HepG2 (cell line): ENCODE measurements around the gene BABAM1. TPM values are rescaled to one million over a fixed set of nuclear protein-coding genes. Genes with fewer than 3 reads are reported as not detected.
A peak's percentile ranks its signal among the peaks of the same experiment; 100 is the strongest.

ENCODE experiments used
- AKAP8 ChIP-seq: sonication (generic); formaldehyde crosslinking; IDR thresholded peaks from 2 replicates; pipeline ENCODE4 v1.5.1; 2020; ENCODE audit warnings: mild to moderate bottlenecking, missing genetic modification reagents
- ARID2 ChIP-seq: sonication (generic); formaldehyde crosslinking; IDR thresholded peaks from 2 replicates; pipeline ENCODE4 v1.8.1; 2022; ENCODE audit warnings: mild to moderate bottlenecking, missing genetic modification reagents, borderline replicate concordance
- CENPT ChIP-seq: sonication (generic); formaldehyde crosslinking; IDR thresholded peaks from 2 replicates; pipeline ENCODE4 v1.8.0; 2022; ENCODE audit warnings: low read depth, mild to moderate bottlenecking, moderate library complexity, missing genetic modification reagents
- CREM ChIP-seq, 2 experiments: sonication (generic) in 1 of 2; formaldehyde crosslinking in 1 of 2; IDR thresholded peaks; 2 replicates each; pipeline versions ENCODE4 v1.4.0 to v1.6.1; 2016 to 2020; ENCODE audit warnings: antibody characterized with exemption in 1 of 2, mild to moderate bottlenecking in 1 of 2, missing genetic modification reagents in 1 of 2
- ELF1 ChIP-seq: sonication (generic); formaldehyde crosslinking; IDR thresholded peaks from 2 replicates; pipeline ENCODE4 v1.4.0; 2020; ENCODE audit warnings: missing genetic modification reagents
- HNRNPK ChIP-seq: fragments of 200-400 bp; formaldehyde crosslinking; IDR thresholded peaks from 2 replicates; pipeline ENCODE4 v1.6.1; 2018; ENCODE audit warnings: low read length, low read depth, moderate library complexity, mild to moderate bottlenecking; ENCODE audit not compliant: poor library complexity, severe bottlenecking
- KDM3A ChIP-seq: IDR thresholded peaks from 2 replicates; pipeline ENCODE4 v1.6.1; 2018; ENCODE audit warnings: low read depth, missing compliant biosample characterization
- MBD4 ChIP-seq: IDR thresholded peaks from 2 replicates; pipeline ENCODE4 v1.6.1; 2012; ENCODE audit warnings: low read length, inconsistent platforms, borderline replicate concordance
- PCBP1 ChIP-seq: fragments of 200-400 bp; formaldehyde crosslinking; IDR thresholded peaks from 2 replicates; pipeline ENCODE4 v1.6.1; 2017; ENCODE audit warnings: mild to moderate bottlenecking, low read depth, low read length, borderline replicate concordance
- PHF8 ChIP-seq: sonication (generic); formaldehyde crosslinking; IDR thresholded peaks from 2 replicates; pipeline ENCODE4 v1.5.0; 2020; ENCODE audit warnings: missing genetic modification reagents
- SATB2 ChIP-seq: sonication (generic); formaldehyde crosslinking; IDR thresholded peaks from 2 replicates; pipeline ENCODE4 v1.5.0; 2020; ENCODE audit warnings: missing genetic modification reagents
- TBX3 ChIP-seq: fragments of 450-650 bp; IDR thresholded peaks from 2 replicates; pipeline ENCODE4 v1.6.1; 2017; ENCODE audit warnings: antibody characterized with exemption, mild to moderate bottlenecking, inconsistent platforms, borderline replicate concordance
- TEAD2 ChIP-seq: sonication (generic); formaldehyde crosslinking; IDR thresholded peaks from 2 replicates; pipeline ENCODE4 v1.9.0; 2021; ENCODE audit warnings: missing genetic modification reagents
- ZNF550 ChIP-seq: sonication (generic); formaldehyde crosslinking; IDR thresholded peaks from 2 replicates; pipeline ENCODE4 v1.4.0; 2020; ENCODE audit warnings: mild to moderate bottlenecking, missing genetic modification reagents, borderline replicate concordance
- ZNF644 ChIP-seq: IDR thresholded peaks from 2 replicates; pipeline ENCODE4 v1.6.1; 2016; ENCODE audit warnings: low read depth
- ZNF75D ChIP-seq: sonication (generic); formaldehyde crosslinking; IDR thresholded peaks from 2 replicates; pipeline ENCODE4 v1.8.1; 2023; ENCODE audit warnings: missing genetic modification reagents, mild to moderate bottlenecking, borderline replicate concordance
- ZNF839 ChIP-seq: sonication (generic); formaldehyde crosslinking; IDR thresholded peaks from 2 replicates; pipeline ENCODE4 v1.4.0; 2020; ENCODE audit warnings: missing genetic modification reagents, mild to moderate bottlenecking, borderline replicate concordance
- polyA plus RNA-seq, 8 experiments: library from polyadenylated mRNA; depleted of rRNA in 3 of 8; stranded (reverse) in 7 of 8; unstranded in 1 of 8; fragments of >200 nt; fragmentation: Illumina TruSeq in 4 of 8; extraction: Trizol in 4 of 8; gene quantifications; 2 replicates each; pipeline versions ENCODE4 v1.2.1 to v1.2.3, GENCODE V29; 2011 to 2016; ENCODE audit warnings: low read depth in 4 of 8, missing spikeins in 1 of 8, mixed read lengths in 1 of 8; ENCODE audit not compliant: insufficient read depth in 1 of 8
- total RNA-seq, 5 experiments: library from RNA; depleted of rRNA; stranded (reverse); fragments of >200 nt; fragmentation: Illumina TruSeq; extraction: Trizol; gene quantifications; 2 replicates each; pipeline ENCODE4 v1.2.3, GENCODE V29; 2016; ENCODE audit warnings: low read depth in 1 of 5
- TF ChIP-seq, protein P1 (sequence below): IDR thresholded peaks from 2 replicates; pipeline ENCODE4 v1.6.1; 2012; ENCODE audit warnings: low read depth, low read length, improper control_type of control experiment
- TF ChIP-seq, protein P2 (sequence below): IDR thresholded peaks from 2 replicates; pipeline ENCODE4 v1.6.1; 2016; ENCODE audit warnings: low read depth, control low read depth
- TF ChIP-seq, protein P3 (sequence below): sonication (generic); formaldehyde crosslinking; IDR thresholded peaks from 2 replicates; pipeline ENCODE4 v1.4.0; 2020; ENCODE audit warnings: missing genetic modification reagents
- TF ChIP-seq, protein P4 (sequence below): sonication (generic); formaldehyde crosslinking; IDR thresholded peaks from 2 replicates; pipeline ENCODE4 v1.5.0; 2020; ENCODE audit warnings: missing genetic modification reagents, mild to moderate bottlenecking, borderline replicate concordance

Gene BABAM1
- total and polyA plus RNA-seq, 2 of the 13 experiments (the other 11 are each of a cell fraction or from before 2014, with no cell fraction given): 70.0 to 82.0 TPM

DNA sequence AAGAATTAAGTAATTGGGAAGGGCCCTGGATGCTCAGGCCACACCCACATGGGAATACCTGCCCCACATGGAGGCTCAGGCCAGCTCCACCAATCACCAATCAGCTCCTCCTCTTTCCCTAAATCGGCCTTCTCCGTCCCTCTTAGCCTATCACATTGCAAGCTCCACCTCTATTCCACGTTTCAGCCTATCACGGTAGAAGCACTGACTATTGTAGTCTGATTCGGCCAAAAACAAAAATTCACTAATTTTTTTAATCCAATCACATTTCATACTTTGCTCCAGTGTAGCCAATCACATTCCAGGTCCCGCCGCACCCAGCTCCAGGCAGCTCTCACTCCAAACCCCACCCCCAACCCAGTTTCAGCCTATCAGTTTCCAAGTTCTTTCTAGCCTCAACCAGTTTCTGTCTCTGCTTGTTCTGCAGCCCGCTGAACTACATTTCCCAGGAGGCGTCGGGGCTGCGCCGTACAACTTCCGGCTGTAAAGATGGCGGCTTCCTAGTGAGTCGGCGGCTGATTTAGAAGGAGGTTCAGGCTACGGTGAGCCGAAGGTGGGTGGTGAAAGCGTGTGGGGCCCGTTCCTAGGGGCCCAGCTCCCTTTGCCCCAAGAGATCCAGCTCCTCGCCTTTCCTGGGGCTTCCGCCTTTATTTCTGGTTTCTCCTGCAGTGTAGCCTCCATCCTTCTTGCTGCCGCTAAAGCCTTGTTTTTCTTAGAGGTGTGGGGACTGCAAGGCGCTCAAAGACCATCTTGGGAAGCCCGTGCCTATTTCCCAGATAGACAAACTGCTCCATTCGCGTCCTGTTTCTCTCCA lies at the start of gene BABAM1 (continued):
- TF ChIP-seq, protein P1, sequence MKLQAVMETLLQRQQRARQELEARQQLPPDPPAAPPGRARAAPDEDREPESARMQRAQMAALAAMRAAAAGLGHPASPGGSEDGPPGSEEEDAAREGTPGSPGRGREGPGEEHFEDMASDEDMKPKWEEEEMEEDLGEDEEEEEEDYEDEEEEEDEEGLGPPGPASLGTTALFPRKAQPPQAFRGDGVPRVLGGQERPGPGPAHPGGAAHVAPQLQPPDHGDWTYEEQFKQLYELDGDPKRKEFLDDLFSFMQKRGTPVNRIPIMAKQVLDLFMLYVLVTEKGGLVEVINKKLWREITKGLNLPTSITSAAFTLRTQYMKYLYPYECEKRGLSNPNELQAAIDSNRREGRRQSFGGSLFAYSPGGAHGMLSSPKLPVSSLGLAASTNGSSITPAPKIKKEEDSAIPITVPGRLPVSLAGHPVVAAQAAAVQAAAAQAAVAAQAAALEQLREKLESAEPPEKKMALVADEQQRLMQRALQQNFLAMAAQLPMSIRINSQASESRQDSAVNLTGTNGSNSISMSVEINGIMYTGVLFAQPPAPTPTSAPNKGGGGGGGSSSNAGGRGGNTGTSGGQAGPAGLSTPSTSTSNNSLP: peak; percentile 75
- TF ChIP-seq ZNF550 (no peak), ZNF839 (CRISPR knock-in tag) (no peak), TEAD2 (CRISPR knock-in tag) (no peak), ELF1 (peak; percentile 92), KDM3A (CRISPR knock-in tag) (no peak), HNRNPK (no peak), PCBP1 (no peak), TBX3 (no peak), PHF8 (CRISPR knock-in tag) (peak; percentile 69), CENPT (no peak), SATB2 (CRISPR knock-in tag) (no peak), CREM (IDR thresholded peaks at IDR 0.05) (peak; percentile 96), CREM (CRISPR knock-in tag; IDR thresholded peaks at IDR 0.05) (no peak), ZNF644 (CRISPR knock-in tag) (no peak), ZNF75D (CRISPR knock-in tag) (no peak), ARID2 (CRISPR knock-in tag) (no peak), AKAP8 (no peak), MBD4 (no peak)
- TF ChIP-seq, protein P2, sequence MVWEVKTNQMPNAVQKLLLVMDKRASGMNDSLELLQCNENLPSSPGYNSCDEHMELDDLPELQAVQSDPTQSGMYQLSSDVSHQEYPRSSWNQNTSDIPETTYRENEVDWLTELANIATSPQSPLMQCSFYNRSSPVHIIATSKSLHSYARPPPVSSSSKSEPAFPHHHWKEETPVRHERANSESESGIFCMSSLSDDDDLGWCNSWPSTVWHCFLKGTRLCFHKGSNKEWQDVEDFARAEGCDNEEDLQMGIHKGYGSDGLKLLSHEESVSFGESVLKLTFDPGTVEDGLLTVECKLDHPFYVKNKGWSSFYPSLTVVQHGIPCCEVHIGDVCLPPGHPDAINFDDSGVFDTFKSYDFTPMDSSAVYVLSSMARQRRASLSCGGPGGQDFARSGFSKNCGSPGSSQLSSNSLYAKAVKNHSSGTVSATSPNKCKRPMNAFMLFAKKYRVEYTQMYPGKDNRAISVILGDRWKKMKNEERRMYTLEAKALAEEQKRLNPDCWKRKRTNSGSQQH: peak; percentile 68
- TF ChIP-seq, protein P3, sequence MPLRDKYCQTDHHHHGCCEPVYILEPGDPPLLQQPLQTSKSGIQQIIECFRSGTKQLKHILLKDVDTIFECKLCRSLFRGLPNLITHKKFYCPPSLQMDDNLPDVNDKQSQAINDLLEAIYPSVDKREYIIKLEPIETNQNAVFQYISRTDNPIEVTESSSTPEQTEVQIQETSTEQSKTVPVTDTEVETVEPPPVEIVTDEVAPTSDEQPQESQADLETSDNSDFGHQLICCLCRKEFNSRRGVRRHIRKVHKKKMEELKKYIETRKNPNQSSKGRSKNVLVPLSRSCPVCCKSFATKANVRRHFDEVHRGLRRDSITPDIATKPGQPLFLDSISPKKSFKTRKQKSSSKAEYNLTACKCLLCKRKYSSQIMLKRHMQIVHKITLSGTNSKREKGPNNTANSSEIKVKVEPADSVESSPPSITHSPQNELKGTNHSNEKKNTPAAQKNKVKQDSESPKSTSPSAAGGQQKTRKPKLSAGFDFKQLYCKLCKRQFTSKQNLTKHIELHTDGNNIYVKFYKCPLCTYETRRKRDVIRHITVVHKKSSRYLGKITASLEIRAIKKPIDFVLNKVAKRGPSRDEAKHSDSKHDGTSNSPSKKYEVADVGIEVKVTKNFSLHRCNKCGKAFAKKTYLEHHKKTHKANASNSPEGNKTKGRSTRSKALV (CRISPR knock-in tag): no peak
- TF ChIP-seq, protein P4, sequence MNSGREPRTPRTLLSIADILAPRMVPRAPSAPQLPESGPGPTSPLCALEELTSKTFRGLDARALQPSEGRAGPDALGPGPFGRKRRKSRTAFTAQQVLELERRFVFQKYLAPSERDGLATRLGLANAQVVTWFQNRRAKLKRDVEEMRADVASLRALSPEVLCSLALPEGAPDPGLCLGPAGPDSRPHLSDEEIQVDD (CRISPR knock-in tag): no peak
